GM12873 (cell line): Measurements from ENCODE around the gene AMOT.

Experiments
- CTCF ChIP-seq: IDR thresholded peaks from 2 replicates; pipeline ENCODE4 v1.5.1; 2012; ENCODE audit warnings: low read depth, mild to moderate bottlenecking, moderate library complexity, low read length, control low read depth; ENCODE audit not compliant: insufficient read depth; ENCODE audit errors: missing control alignments

The AMOT gene

DNA sequence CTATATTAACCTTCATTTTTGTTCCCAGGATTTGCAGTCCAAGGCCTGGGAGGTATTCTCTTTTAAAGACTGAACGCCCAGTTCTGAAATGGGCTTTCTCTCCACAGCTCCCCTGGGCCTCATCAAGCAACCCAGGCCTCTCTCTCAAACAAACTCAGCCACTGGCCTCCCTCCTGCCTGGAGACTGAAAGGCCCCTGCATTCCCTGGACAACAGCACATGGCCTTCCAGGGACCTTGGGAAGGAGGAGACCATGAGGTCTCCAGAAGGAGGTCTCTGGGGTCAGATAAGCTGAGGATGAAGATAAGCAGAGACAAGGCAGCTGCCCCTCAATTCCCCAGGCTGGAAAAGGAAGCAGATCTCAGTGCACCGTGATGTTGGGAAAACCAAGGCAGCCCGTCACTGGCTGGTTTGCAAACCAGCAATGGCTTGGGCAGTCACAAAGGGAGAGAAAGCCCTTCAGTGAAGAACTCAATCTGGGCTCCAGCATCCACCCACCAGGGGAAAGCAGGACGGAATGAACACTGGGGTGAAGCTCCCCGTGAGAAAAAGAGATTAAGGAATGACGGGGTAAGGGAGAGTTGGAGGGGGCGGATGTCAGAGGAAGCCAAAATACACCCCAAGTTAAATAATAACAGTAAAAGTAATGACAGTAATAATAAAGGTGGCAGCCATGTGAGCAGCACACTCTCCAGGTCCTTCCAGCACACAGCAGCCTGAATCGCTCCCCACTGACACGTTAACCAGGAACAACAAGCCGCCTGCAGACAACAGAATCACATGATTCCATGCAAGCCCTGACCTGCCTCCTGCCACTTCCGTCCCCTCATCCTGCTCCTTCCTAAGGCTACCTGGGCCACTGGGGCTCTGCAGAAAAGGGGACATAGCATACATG, 22.3 kb downstream of the AMOT start:
- TF ChIP-seq CTCF: no peak

GRCh38 chrX:112816908-112817307, 23.7 kb downstream of the AMOT start:
- no peak for TF ChIP-seq CTCF

DNA sequence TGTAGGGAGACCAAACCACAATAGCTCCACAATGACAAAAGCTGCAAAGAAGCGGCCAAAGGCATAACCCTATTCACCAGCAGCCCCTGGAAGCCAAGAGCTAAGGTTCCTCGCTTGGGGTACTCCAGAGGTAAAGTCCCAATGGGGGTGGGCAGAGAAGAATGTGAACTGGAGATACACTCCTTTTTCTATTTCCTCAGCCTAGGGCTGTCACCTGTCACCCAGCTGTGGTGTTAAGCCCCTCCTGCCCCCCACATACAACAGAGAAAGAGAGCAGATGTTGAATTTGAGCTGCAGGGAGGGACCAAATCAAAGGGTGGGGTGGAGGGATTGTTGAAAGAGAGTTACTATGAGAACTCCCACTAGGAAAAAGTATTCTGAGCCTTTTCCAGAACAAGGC, 26.1 kb downstream of the AMOT start:
- no peak for TF ChIP-seq CTCF

DNA sequence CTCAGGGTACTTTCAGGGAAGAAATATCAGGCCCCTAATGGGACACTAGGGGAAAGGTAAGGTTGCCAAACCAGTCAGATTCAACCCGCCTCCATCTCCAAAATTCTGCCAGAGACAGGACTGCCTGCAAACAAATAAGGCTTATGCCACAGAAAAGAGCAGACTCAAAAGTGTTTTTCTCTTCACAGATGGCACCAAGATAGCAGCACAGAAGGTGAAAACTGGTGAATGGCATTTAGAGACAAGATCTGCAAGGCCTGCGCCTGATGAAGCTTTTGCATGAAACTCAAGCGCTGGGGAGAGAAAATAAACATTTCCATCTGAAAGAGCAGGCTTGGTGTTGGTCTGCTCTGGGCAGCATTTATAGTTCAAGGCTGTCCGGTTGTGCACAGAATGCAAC, 27.9 kb downstream of the AMOT start:
- no peak for TF ChIP-seq CTCF

GRCh38 chrX:112808651-112809195, 31.9 kb downstream of the AMOT start:
- no peak for TF ChIP-seq CTCF

GRCh38 chrX:112808007-112808406, 32.6 kb downstream of the AMOT start:
- no peak for TF ChIP-seq CTCF

- TF ChIP-seq CTCF: no peak
Measured at GRCh38 chrX:112803060-112803459, 37.6 kb downstream of the AMOT start.
